ENCODE measurements around the gene BRI3.

GRCh38 chr7:98303906-98304305 is 22.4 kb downstream of the BRI3 start:
- no peak for TF ChIP-seq SP1 (IDR thresholded peaks at IDR 0.05; ENCODE audit: low read depth)
- TF ChIP-seq CTCF (IDR thresholded peaks at IDR 0.05 in 2 of 3, conservative IDR thresholded peaks at IDR 0.05 in 1 of 3; ENCODE audit: borderline replicate concordance in 1 of 3, insufficient read depth in 1 of 3, low read depth in 2 of 3, low read length in 2 of 3) = no peak
- TF ChIP-seq YY1 (IDR thresholded peaks at IDR 0.05; ENCODE audit: extremely low read depth, insufficient replicate concordance, low read depth, low read length) = no peak
- TF ChIP-seq POLR2A (IDR thresholded peaks at IDR 0.05; ENCODE audit: borderline replicate concordance, extremely low read depth, insufficient read depth, insufficient read length) = no peak
- no peak for TF ChIP-seq ATF3 (IDR thresholded peaks at IDR 0.05)
- TF ChIP-seq POLR2AphosphoS5 (IDR thresholded peaks at IDR 0.05; ENCODE audit: low read depth, low read length) = no peak
- no peak for TF ChIP-seq EZH2phosphoT487 (IDR thresholded peaks at IDR 0.05; ENCODE audit: borderline replicate concordance)
- TF ChIP-seq JUND (IDR thresholded peaks at IDR 0.05) = no peak
- no peak for TF ChIP-seq ZFX (IDR thresholded peaks at IDR 0.05)
- TF ChIP-seq SIN3A (IDR thresholded peaks at IDR 0.05; ENCODE audit: low read depth) = no peak
- no peak for TF ChIP-seq EZH2 (IDR thresholded peaks at IDR 0.05)
- TF ChIP-seq REST (IDR thresholded peaks at IDR 0.05; ENCODE audit: low read depth) = no peak
- TF ChIP-seq ZNF274 (IDR thresholded peaks at IDR 0.05; ENCODE audit: low read depth, low read length) = no peak
- TF ChIP-seq ZBTB33 (IDR thresholded peaks at IDR 0.05; ENCODE audit: extremely low read depth, insufficient replicate concordance, low read length) = no peak

Data from HCT116 (cell line).